A673 (cell line): Measurements from ENCODE around the gene IGSF21. TPM values are rescaled to one million over a fixed set of nuclear protein-coding genes. Genes with fewer than 3 reads are reported as not detected.

Experiments used
- BruUV-seq: library from RNA; stranded (reverse); fragments of 400-500 nt; replicated peaks from 2 replicates; lab custom pipeline; 2021; lab: Mats Ljungman, UMichigan
- CTCF ChIA-PET: fragments of 300-600 bp; sonication (Branson Sonifier 250); formaldehyde crosslinking; loops from one replicate; lab custom pipeline; 2022; ENCODE audit warnings: antibody characterized with exemption; lab: Charles Lee
- POLR2A ChIA-PET: fragments of 300-600 bp; sonication (Branson Sonifier 250); formaldehyde crosslinking; loops from one replicate; lab custom pipeline; 2022; ENCODE audit warnings: antibody characterized with exemption; ENCODE audit not compliant: low non-redundant PET; lab: Charles Lee
- DNase-seq: peaks from one replicate; pipeline ENCODE4 v3.0.0-alpha.2; 2015; ENCODE audit warnings: low spot score
- H3K27ac ChIP-seq: fragments of 200-600 bp; sonication (generic); 2 replicates; pipeline ENCODE4 v1.5.1; 2016; ENCODE audit warnings: mixed run types, low read depth, mild to moderate bottlenecking, mixed read lengths, antibody characterized with exemption, low read length; ENCODE audit not compliant: poor library complexity, severe bottlenecking
- H3K27me3 ChIP-seq: fragments of 200-600 bp; sonication (generic); replicated peaks from 2 replicates; pipeline ENCODE4 v1.6.1; 2017; ENCODE audit warnings: mixed run types, low read depth, mild to moderate bottlenecking, mixed read lengths, antibody characterized with exemption, low read length; ENCODE audit not compliant: insufficient read depth, poor library complexity
- H3K36me3 ChIP-seq: fragments of 200-600 bp; sonication (generic); 2 replicates; pipeline ENCODE4 v1.6.1; 2016; ENCODE audit warnings: mixed run types, mild to moderate bottlenecking, mixed read lengths, antibody characterized with exemption, low read length; ENCODE audit not compliant: insufficient read depth, poor library complexity, severe bottlenecking
- H3K4me1 ChIP-seq: fragments of 200-600 bp; sonication (generic); 2 replicates; pipeline ENCODE4 v1.6.1; 2017; ENCODE audit warnings: mixed run types, mild to moderate bottlenecking, mixed read lengths, antibody characterized with exemption, low read length; ENCODE audit not compliant: insufficient read depth, poor library complexity, severe bottlenecking
- H3K4me3 ChIP-seq: fragments of 200-600 bp; sonication (generic); 2 replicates; pipeline ENCODE4 v1.5.1; 2016; ENCODE audit warnings: low read depth, mixed run types, mild to moderate bottlenecking, mixed read lengths, low read length; ENCODE audit not compliant: poor library complexity, severe bottlenecking
- H3K9me3 ChIP-seq: fragments of 200-600 bp; sonication (generic); 2 replicates; pipeline ENCODE4 v1.6.1; 2016; ENCODE audit warnings: mixed run types, low read depth, mild to moderate bottlenecking, mixed read lengths, antibody characterized with exemption, low read length; ENCODE audit not compliant: poor library complexity, severe bottlenecking
- CTCF ChIP-seq: fragments of 300-800, 200-600 bp; sonication (generic); conservative IDR thresholded peaks from 2 replicates; pipeline ENCODE4 v1.5.1; 2017; ENCODE audit warnings: low read depth, mild to moderate bottlenecking, antibody characterized with exemption, low read length, moderate library complexity, mixed read lengths
- EZH2 ChIP-seq: fragments of 200-600 bp; sonication (generic); IDR thresholded peaks from 2 replicates; pipeline ENCODE4 v1.6.1; 2017; ENCODE audit warnings: borderline replicate concordance, low read depth, mild to moderate bottlenecking, mixed read lengths, antibody characterized with exemption, low read length; ENCODE audit not compliant: poor library complexity, severe bottlenecking
- intact Hi-C: fragments of 100-400 bp; cut with micrococcal nuclease; formaldehyde crosslinking; loops from one replicate; pipeline ENCODE4 v1.10.0; 2022; ENCODE audit not compliant: unreplicated experiment
- total RNA-seq: library from RNA; stranded (reverse); gene quantifications from 2 replicates; pipeline ENCODE4 v1.2.3, GENCODE V29; 2021

IGSF21 gene
- total RNA-seq, 1 experiment from 2014 or later: 3.2 TPM

DNA sequence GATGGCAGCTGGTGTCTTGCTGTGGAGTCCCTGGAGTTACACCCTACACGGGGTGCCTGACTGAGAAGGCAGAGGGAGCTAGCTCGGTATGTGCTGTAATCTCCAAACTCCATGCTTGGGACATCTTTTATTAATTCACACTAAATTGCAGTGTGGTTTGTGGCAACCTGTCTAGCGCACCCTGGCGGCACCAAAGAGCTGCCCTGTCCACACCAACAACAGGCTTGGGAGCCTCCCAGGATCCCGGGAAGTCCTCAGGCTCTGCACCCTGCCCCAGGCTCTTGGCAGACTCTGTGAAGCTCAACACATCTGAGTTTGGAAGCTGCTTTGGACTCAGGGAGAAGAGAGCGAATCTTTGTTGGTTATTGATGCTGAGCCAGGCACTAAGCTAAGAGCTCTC is 138.9 kb downstream of the IGSF21 start:
- Histone ChIP-seq H3K4me3 (no peak overlapping the region), H3K36me3 (no peaks in the 10 kb centered on the region), H3K9me3 (no peaks in the 10 kb centered on the region), H3K27me3 (no peaks in the 10 kb centered on the region), H3K27ac (no peak overlapping the region), H3K4me1 (no peaks in the 10 kb centered on the region)
- intact Hi-C loops: no loop called here
- CTCF ChIA-PET: interaction anchor here (0.6 to 0.8 kb wide), 2 partner anchors 12 to 766 kb away, joined by 3 read pairs; no protein-coding TSS in a partner anchor
- no TSS peak for BruUV-seq
- no peak for TF ChIP-seq EZH2
- TF ChIP-seq CTCF: no peak
- POLR2A ChIA-PET: no interaction called here
- DNase-seq: no peak

GRCh38 chr1:18247151-18247550 is 139.6 kb downstream of the IGSF21 start:
- no peak overlapping the region for H3K4me3 ChIP-seq
- intact Hi-C loops: no loop called here
- H3K36me3 ChIP-seq: no peaks in the 10 kb centered on the region
- CTCF ChIA-PET: interaction anchor here (0.7 to 0.8 kb wide), 2 partner anchors 13 to 607 kb away, joined by 3 to 4 read pairs; no protein-coding TSS in a partner anchor
- H3K27ac ChIP-seq: no peak overlapping the region
- no peak for DNase-seq
- POLR2A ChIA-PET: no interaction called here
- TF ChIP-seq EZH2 (no peak), CTCF (no peak)
- H3K9me3 ChIP-seq: no peaks in the 10 kb centered on the region
- no TSS peak for BruUV-seq
- no peaks in the 10 kb centered on the region for H3K27me3 ChIP-seq
- H3K4me1 ChIP-seq: no peaks in the 10 kb centered on the region

DNA sequence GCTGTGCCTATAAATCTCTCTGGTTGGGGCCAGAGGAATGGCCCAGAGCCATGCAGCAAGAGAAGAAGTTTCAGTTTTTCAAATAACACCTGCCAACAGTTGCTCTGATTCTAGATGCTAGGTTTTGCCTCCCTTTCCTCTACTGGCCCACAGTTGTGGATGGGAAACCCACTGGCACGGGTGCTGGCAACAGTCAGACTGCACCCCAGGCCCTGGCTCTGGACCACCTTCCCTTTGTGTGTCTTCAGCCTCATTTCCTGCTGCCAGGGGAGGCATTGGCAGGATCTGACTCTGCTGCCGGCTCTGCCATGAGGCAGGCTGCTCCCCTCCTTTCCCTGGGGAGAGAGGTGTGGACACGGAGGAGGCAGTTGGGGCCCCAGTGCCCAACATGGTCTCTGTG is 142.0 kb downstream of the IGSF21 start:
- Histone ChIP-seq H3K4me3 (no peak overlapping the region), H3K9me3 (no peaks in the 10 kb centered on the region), H3K4me1 (no peaks in the 10 kb centered on the region), H3K27me3 (no peaks in the 10 kb centered on the region), H3K27ac (no peak overlapping the region), H3K36me3 (no peaks in the 10 kb centered on the region)
- CTCF ChIA-PET: no interaction called here
- TF ChIP-seq CTCF (no peak), EZH2 (no peak)
- BruUV-seq: no TSS peak
- intact Hi-C loops: no loop called here
- POLR2A ChIA-PET: interaction anchor here (0.6 kb wide), 1 partner anchor 15 kb away, joined by 3 read pairs; no protein-coding TSS in a partner anchor
- DNase-seq: no peak
